Upper lobe of right lung (tissue), 1 donor: ENCODE data around the gene ADAMTS19. TPM values are rescaled to one million over a fixed set of nuclear protein-coding genes. Genes with fewer than 3 reads are reported as not detected.

ENCODE experiments used
- ATAC-seq: fragments of 200-7000 bp; cut with Tn5 transposase; one replicate; pipeline ENCODE4 v1.9.1; 2020; ENCODE audit warnings: mild to moderate bottlenecking, moderate library complexity
- DNase-seq: peaks from one replicate; pipeline ENCODE4 v3.0.0-alpha.2; 2020
- H3K27ac ChIP-seq: fragments of 200-600 bp; one replicate; pipeline ENCODE4 v1.8.0; 2022
- H3K27me3 ChIP-seq: fragments of 200-600 bp; one replicate; pipeline ENCODE4 v1.8.0; 2022; ENCODE audit warnings: mild to moderate bottlenecking
- H3K36me3 ChIP-seq: fragments of 200-600 bp; one replicate; pipeline ENCODE4 v1.8.0; 2022
- H3K4me1 ChIP-seq: fragments of 200-600 bp; one replicate; pipeline ENCODE4 v1.8.0; 2022
- H3K4me3 ChIP-seq: fragments of 200-600 bp; one replicate; pipeline ENCODE4 v1.8.0; 2022; ENCODE audit warnings: mild to moderate bottlenecking
- H3K9me3 ChIP-seq: fragments of 200-600 bp; one replicate; pipeline ENCODE4 v1.8.0; 2022
- intact Hi-C: fragments of 100-400 bp; cut with DNase I; formaldehyde crosslinking; loops from one replicate; pipeline ENCODE4 v1.11.0; 2022
- total RNA-seq: library from RNA; stranded (reverse); fragmentation: NEBNext Ultra II Directional; extraction: Animal tissue kit (Norgen Biotek cat#: 25700); gene quantifications from one replicate; pipeline ENCODE4 v1.2.1, GENCODE V29; 2021
- TF ChIP-seq, protein P1 (sequence below): fragments of 200-600 bp; IDR thresholded peaks from one replicate; pipeline ENCODE4 v1.8.0; 2022; ENCODE audit warnings: antibody characterized with exemption
- donor health status: DM: no; HTN: yes; CAD: no; lungs with severe emphysema.

Gene ADAMTS19
- total RNA-seq, 1 donor from 2014 or later, result not detected

DNA sequence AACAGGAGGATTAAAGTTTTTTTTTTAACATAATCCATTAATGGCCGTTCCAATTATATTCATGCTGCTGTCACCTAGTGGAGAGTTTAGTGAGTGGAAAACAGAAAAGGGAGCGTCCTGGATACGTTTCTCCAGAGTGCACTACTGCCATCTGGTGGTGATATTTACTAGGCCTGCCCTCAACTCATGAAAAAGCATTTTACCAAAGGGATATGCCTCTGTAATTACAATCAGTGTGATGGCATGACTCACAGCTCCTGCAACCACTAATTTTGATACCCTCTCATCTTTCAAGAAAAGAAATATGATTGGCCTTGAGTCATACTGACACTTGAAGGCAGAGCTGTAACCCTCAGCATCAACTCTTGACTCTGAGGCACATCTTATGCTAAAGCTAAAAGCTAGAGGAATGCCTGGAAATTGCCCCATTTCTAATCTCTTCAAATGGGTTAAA is 307.9 kb downstream of the ADAMTS19 start:
- H3K4me1 ChIP-seq, result no peaks in the 10 kb centered on the region
- no peaks in the 10 kb centered on the region for H3K36me3 ChIP-seq
- H3K27me3 ChIP-seq, result no peaks in the 10 kb centered on the region
- no peaks in the 10 kb centered on the region for H3K9me3 ChIP-seq
- H3K4me3 ChIP-seq, result no peak overlapping the region
- intact Hi-C loops, result no loop called here
- no peak for DNase-seq
- peak; percentile 98 for ATAC-seq
- TF ChIP-seq, protein P1, sequence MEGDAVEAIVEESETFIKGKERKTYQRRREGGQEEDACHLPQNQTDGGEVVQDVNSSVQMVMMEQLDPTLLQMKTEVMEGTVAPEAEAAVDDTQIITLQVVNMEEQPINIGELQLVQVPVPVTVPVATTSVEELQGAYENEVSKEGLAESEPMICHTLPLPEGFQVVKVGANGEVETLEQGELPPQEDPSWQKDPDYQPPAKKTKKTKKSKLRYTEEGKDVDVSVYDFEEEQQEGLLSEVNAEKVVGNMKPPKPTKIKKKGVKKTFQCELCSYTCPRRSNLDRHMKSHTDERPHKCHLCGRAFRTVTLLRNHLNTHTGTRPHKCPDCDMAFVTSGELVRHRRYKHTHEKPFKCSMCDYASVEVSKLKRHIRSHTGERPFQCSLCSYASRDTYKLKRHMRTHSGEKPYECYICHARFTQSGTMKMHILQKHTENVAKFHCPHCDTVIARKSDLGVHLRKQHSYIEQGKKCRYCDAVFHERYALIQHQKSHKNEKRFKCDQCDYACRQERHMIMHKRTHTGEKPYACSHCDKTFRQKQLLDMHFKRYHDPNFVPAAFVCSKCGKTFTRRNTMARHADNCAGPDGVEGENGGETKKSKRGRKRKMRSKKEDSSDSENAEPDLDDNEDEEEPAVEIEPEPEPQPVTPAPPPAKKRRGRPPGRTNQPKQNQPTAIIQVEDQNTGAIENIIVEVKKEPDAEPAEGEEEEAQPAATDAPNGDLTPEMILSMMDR, result peak; percentile 98
- H3K27ac ChIP-seq, result no peak overlapping the region

DNA sequence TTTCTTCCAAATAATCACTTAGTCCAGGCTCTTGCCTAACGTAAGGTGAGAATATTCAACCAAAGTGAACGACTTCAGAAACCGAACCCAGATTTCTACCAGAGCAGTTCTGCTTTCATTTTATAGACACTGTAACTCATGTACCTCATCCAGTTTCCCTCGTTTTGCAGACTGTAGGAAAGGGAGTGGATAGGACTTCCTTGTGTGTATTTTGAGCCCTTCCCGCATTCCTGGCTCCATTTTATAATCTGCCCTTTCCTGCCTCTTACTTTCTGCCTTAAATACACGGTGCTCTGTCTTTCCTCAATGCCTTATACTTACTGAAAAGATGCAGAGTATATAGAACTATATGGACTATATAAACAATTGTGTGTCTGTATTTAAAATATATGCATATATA is 308.6 kb downstream of the ADAMTS19 start:
- H3K27ac ChIP-seq, result no peak overlapping the region
- H3K27me3 ChIP-seq, result no peaks in the 10 kb centered on the region
- H3K4me1 ChIP-seq, result no peaks in the 10 kb centered on the region
- H3K36me3 ChIP-seq, result no peaks in the 10 kb centered on the region
- DNase-seq, result no peak
- intact Hi-C loops, result no loop called here
- H3K4me3 ChIP-seq, result no peak overlapping the region
- no peak for ATAC-seq
- H3K9me3 ChIP-seq, result no peaks in the 10 kb centered on the region
- TF ChIP-seq, protein P1, result no peak

DNA sequence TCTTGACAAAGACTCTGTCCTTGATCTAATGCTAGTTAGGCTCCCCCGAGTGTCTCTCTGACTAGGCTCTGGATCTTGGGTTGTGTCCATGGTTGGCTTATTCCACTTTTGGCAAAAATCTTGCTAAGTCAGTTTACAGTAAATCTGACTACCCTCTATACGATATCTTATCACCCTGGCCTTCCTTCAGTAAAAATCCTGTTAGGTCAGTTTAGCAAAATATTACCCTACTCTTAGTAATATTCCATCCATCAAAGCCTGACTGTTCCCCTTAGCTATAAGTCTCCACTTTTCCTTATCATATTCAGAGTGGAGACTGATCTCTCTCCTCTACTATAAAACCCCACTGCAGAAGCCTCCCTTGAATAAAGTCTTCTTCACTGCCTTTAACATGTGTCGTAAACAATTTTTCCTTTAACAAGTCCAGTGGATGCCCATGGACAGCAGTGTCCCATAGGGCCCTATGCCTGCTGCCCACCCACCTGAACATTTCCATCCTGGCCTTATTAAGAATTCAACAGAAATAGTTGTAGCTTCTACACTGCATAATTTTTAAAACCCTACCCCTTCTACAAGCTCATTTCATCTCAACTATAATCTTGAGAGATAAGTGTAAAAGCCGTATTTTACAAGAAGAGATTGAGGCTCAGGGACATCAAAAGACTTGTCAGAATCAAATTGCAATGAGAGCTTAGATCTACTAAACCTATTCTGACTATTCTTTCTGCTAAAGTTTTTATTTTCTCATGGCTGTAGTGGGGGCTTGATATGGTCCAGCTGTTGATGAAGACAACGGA is 310.1 kb downstream of the ADAMTS19 start:
- Histone ChIP-seq H3K27me3 (no peaks in the 10 kb centered on the region), H3K4me3 (no peak overlapping the region), H3K27ac (no peak overlapping the region), H3K9me3 (no peaks in the 10 kb centered on the region), H3K36me3 (no peaks in the 10 kb centered on the region), H3K4me1 (no peaks in the 10 kb centered on the region)
- intact Hi-C loops, result no loop called here
- TF ChIP-seq, protein P1, result no peak
- ATAC-seq (no peak), DNase-seq (no peak)

DNA sequence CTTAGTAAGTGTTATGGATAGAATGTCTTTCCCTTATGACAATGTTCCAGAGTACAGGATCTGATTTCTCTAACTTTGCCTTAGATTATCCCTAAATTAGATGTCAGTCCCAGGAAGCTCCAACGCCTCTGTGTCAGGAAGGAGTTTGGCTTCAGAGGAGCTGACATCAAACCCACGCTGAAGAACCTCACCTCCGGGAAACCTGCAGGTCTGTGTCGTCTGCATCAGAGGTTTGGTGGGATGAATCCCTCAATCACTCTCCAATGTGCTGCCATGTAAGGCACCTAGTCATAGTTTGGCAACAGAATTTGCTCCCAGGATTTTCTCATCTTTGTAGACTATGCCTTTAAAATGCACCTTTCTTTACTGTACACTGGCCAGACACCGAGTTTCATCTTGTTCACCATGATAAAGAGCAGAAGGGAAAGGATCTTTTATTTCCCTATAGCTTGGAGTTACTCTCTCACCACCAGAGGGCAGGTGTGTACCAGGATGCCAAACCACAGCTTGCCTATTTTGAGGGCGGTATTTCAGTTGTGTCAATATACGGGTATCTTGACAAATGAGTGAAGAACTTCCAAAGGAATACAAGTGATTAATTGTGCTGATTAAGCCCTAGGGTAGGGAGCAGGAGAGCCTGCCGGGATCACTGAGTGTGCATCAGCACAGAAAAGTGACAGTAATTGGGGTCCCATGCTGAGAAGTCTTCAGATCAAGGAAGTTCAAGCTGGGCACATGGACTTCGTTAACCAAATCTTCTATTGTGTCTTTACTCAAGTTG is 311.1 kb downstream of the ADAMTS19 start:
- Histone ChIP-seq H3K4me1 (no peaks in the 10 kb centered on the region), H3K36me3 (no peaks in the 10 kb centered on the region), H3K27ac (no peak overlapping the region), H3K27me3 (no peaks in the 10 kb centered on the region), H3K4me3 (no peak overlapping the region), H3K9me3 (no peaks in the 10 kb centered on the region)
- intact Hi-C loops, result no loop called here
- no peak for DNase-seq
- TF ChIP-seq, protein P1, result peak; percentile 79
- ATAC-seq, result peak; percentile 83

DNA sequence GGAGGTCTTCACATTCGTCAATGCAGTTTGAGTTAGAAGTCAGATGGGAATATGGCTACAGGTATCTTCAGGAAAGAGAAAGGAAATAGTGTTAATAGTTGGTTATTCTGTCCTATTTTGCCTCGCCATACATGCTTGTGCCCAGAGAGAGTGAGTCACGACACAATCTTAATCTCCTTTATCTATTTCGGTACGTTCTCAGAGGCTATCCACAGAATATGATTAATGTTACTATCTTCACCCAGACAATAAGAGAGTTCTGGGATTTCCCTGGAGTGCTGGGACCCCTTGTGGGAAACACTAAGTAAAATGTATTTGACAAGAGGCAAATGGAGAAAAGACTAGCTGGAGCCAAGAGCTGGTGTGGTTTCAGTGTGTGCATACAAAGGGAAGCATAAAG is 313.3 kb downstream of the ADAMTS19 start:
- H3K4me3 ChIP-seq, result no peak overlapping the region
- TF ChIP-seq, protein P1, result no peak
- no peak overlapping the region for H3K27ac ChIP-seq
- ATAC-seq (no peak), DNase-seq (no peak)
- H3K9me3 ChIP-seq, result no peaks in the 10 kb centered on the region
- no peaks in the 10 kb centered on the region for H3K4me1 ChIP-seq
- no peaks in the 10 kb centered on the region for H3K36me3 ChIP-seq
- intact Hi-C loops, result no loop called here
- no peaks in the 10 kb centered on the region for H3K27me3 ChIP-seq
